ENCODE results near the gene ZNF831. TPM values are rescaled to one million over a fixed set of nuclear protein-coding genes. Genes with fewer than 3 reads are reported as not detected.

The ZNF831 gene
- total and polyA plus RNA-seq, 3 donors from 2014 or later = 0.99 to 4.8 (median 4.0) TPM

- H3K27ac ChIP-seq = peak overlapping the region; percentile 28 to 46
- H3K4me3 ChIP-seq = no peak overlapping the region
- peaks cover 26% of the 10 kb centered on the region for H3K4me1 ChIP-seq
- H3K27me3 ChIP-seq = no peaks in the 10 kb centered on the region
- H3K36me3 ChIP-seq (ENCODE audit: low read depth, missing control alignments) = no peaks in the 10 kb centered on the region
- WGBS, 2 donors = 49 to 54% methylated on average over 7 to 8 of the region's 8 CpGs
- H3K9me3 ChIP-seq = no peaks in the 10 kb centered on the region
- DNase-seq = peak; percentile 37
- intact Hi-C loops (cut with DNase I; ENCODE audit: low total_unique reads) = no loop called here
- TF ChIP-seq CTCF (IDR thresholded peaks at IDR 0.05) = no peak
- no peak for TF ChIP-seq POLR2A (IDR thresholded peaks at IDR 0.05)
Measured at GRCh38 chr20:59152559-59153354, 10.9 kb upstream of the ZNF831 start.

GRCh38 chr20:59153355-59153681, 10.3 kb upstream of the ZNF831 start:
- H3K27ac ChIP-seq = peak overlapping the region; percentile 28 to 46
- TF ChIP-seq CTCF (IDR thresholded peaks at IDR 0.05) (no peak), POLR2A (IDR thresholded peaks at IDR 0.05) (no peak)

GRCh38 chr20:59153832-59154231, 9.8 kb upstream of the ZNF831 start:
- WGBS, 2 donors = 68 to 77% methylated on average over 2 of the region's 2 CpGs
- intact Hi-C loops (cut with DNase I; ENCODE audit: low total_unique reads) = no loop called here
- no peak for DNase-seq
- TF ChIP-seq POLR2A (IDR thresholded peaks at IDR 0.05) (no peak), CTCF (IDR thresholded peaks at IDR 0.05) (no peak)
- Histone ChIP-seq H3K27me3 (no peaks in the 10 kb centered on the region), H3K4me3 (no peak overlapping the region), H3K36me3 (ENCODE audit: low read depth, missing control alignments) (no peaks in the 10 kb centered on the region), H3K9me3 (no peaks in the 10 kb centered on the region), H3K27ac (peak overlapping the region; percentile 28 to 46), H3K4me1 (peaks cover 24% of the 10 kb centered on the region)

More at GRCh38 chr20:59153355-59153681, 10.3 kb upstream of the ZNF831 start:
- Histone ChIP-seq H3K4me1 (peaks cover 24% of the 10 kb centered on the region), H3K36me3 (ENCODE audit: low read depth, missing control alignments) (no peaks in the 10 kb centered on the region), H3K4me3 (no peak overlapping the region), H3K27me3 (no peaks in the 10 kb centered on the region), H3K9me3 (no peaks in the 10 kb centered on the region)
- WGBS, 2 donors = 36 to 40% methylated on average over 3 to 8 of the region's 8 CpGs
- peak; percentile 82 for DNase-seq
- intact Hi-C loops (cut with DNase I; ENCODE audit: low total_unique reads) = no loop called here

- Histone ChIP-seq H3K4me1 (peaks cover 24% of the 10 kb centered on the region), H3K27me3 (no peaks in the 10 kb centered on the region), H3K36me3 (ENCODE audit: low read depth, missing control alignments) (no peaks in the 10 kb centered on the region), H3K27ac (no peak overlapping the region), H3K4me3 (no peak overlapping the region), H3K9me3 (no peaks in the 10 kb centered on the region)
- no peak for TF ChIP-seq POLR2A (IDR thresholded peaks at IDR 0.05)
- no peak for TF ChIP-seq CTCF (IDR thresholded peaks at IDR 0.05)
- DNase-seq = no peak
- intact Hi-C loops (cut with DNase I; ENCODE audit: low total_unique reads) = no loop called here
- 92 to 93% methylated on average over 17 of the region's 17 CpGs for WGBS, 2 donors
Measured at GRCh38 chr20:59154317-59155013, 9.2 kb upstream of the ZNF831 start.
